Measurements from ENCODE around the gene FCAMR. TPM values are rescaled to one million over a fixed set of nuclear protein-coding genes. Genes with fewer than 3 reads are reported as not detected.

The FCAMR gene
- total RNA-seq, 1 experiment from 2014 or later: not detected

- DNase-seq (ENCODE audit: low read depth): no peak
These were observed 30.5 kb upstream of the FCAMR start for GRCh38 chr1:207000651-207001291.

GRCh38 chr1:206998816-206999215 is 28.6 kb upstream of the FCAMR start:
- DNase-seq (ENCODE audit: low read depth): no peak

- no peak for DNase-seq (ENCODE audit: low read depth)
These were observed 22.5 kb upstream of the FCAMR start for GRCh38 chr1:206992790-206993189.

- no peak for DNase-seq (ENCODE audit: low read depth)
These were observed 17.6 kb upstream of the FCAMR start for GRCh38 chr1:206987873-206988272.

- no peak for DNase-seq (ENCODE audit: low read depth)
These were observed 16.6 kb upstream of the FCAMR start for GRCh38 chr1:206986885-206987284.

GRCh38 chr1:206986402-206986801 is 16.1 kb upstream of the FCAMR start:
- DNase-seq (ENCODE audit: low read depth): no peak

- no peak for DNase-seq (ENCODE audit: low read depth)
These were observed 15.0 kb upstream of the FCAMR start for GRCh38 chr1:206985162-206985749.

GRCh38 chr1:206982216-206982615 is 12.0 kb upstream of the FCAMR start:
- peak; percentile 56 for DNase-seq (ENCODE audit: low read depth)

- peak; percentile 26 for DNase-seq (ENCODE audit: low read depth)
These were observed 9.3 kb upstream of the FCAMR start for GRCh38 chr1:206979379-206980043.

GRCh38 chr1:206978259-206978658 is 8.0 kb upstream of the FCAMR start:
- DNase-seq (ENCODE audit: low read depth): no peak

GRCh38 chr1:206975306-206975705 is 5.0 kb upstream of the FCAMR start:
- DNase-seq (ENCODE audit: low read depth): no peak

- DNase-seq (ENCODE audit: low read depth): no peak
These were observed 3.9 kb upstream of the FCAMR start for GRCh38 chr1:206974140-206974539.

- no peak for DNase-seq (ENCODE audit: low read depth)
These were observed 2.5 kb upstream of the FCAMR start for GRCh38 chr1:206972728-206973127.

- DNase-seq (ENCODE audit: low read depth): no peak
These were observed 882 bp upstream of the FCAMR start for GRCh38 chr1:206971029-206971655.

GRCh38 chr1:206969090-206969489 is 1.2 kb downstream of the FCAMR start:
- no peak for DNase-seq (ENCODE audit: low read depth)

- DNase-seq (ENCODE audit: low read depth): peak; percentile 53
These were observed 3.0 kb downstream of the FCAMR start for GRCh38 chr1:206967096-206967849.

GRCh38 chr1:206965781-206966180 is 4.5 kb downstream of the FCAMR start:
- DNase-seq (ENCODE audit: low read depth): no peak

GRCh38 chr1:206963740-206964139 is 6.5 kb downstream of the FCAMR start:
- DNase-seq (ENCODE audit: low read depth): no peak

- DNase-seq (ENCODE audit: low read depth): no peak
These were observed 7.0 kb downstream of the FCAMR start for GRCh38 chr1:206963119-206963712.

GRCh38 chr1:206962272-206962671 is 8.0 kb downstream of the FCAMR start:
- no peak for DNase-seq (ENCODE audit: low read depth)

GRCh38 chr1:206961668-206962067 is 8.6 kb downstream of the FCAMR start:
- no peak for DNase-seq (ENCODE audit: low read depth)
